ENCODE results near the gene PDE10A. TPM values are rescaled to one million over a fixed set of nuclear protein-coding genes. Genes with fewer than 3 reads are reported as not detected.
A peak's percentile ranks its signal among the peaks of the same experiment; 100 is the strongest.
"Not testable (repeated sequence)": the region's sequence is repeated elsewhere in the genome, so short reads cannot be mapped to it uniquely, and the experiment has no call there.

Gene PDE10A
- total and polyA plus RNA-seq, 7 experiments from 2014 or later = not detected

GRCh38 chr6:165624871-165625639 lies 38.0 kb downstream of the PDE10A start:
- H3K27ac ChIP-seq (ENCODE audit: low read depth, low read length) = no peak overlapping the region
- no peaks in the 10 kb centered on the region for H3K9me3 ChIP-seq (ENCODE audit: control insufficient read depth in 2 of 3, low read length in 3 of 3)
- no peaks in the 10 kb centered on the region for H3K4me1 ChIP-seq (ENCODE audit: control insufficient read depth in 2 of 2, insufficient read depth in 2 of 2, low read length in 2 of 2)
- no peaks in the 10 kb centered on the region for H3K27me3 ChIP-seq (ENCODE audit: control insufficient read depth in 2 of 2, insufficient read depth in 2 of 2, low read length in 2 of 2)
- Mint-ChIP-seq H3K27me3 (peaks cover 0 to 19% (median 4%) of the 10 kb centered on the region in 5 donors), H3K27ac (no peak overlapping the region), H3K4me3 (no peak overlapping the region), H3K36me3 (peaks cover 0 to 8% (median 0%) of the 10 kb centered on the region in 5 donors), H3K9me3 (peaks cover 0 to 8% (median 4%) of the 10 kb centered on the region in 11 donors), H3K4me1 (no peaks in the 10 kb centered on the region)
- ATAC-seq = no peak
- no peak for DNase-seq
- intact Hi-C loops (cut with micrococcal nuclease) = no loop called here
- no peak overlapping the region for H3K4me3 ChIP-seq (ENCODE audit: low read length)
- no peaks in the 10 kb centered on the region for H3K36me3 ChIP-seq (ENCODE audit: control insufficient read depth in 2 of 3, insufficient read depth in 3 of 3, low read length in 3 of 3)
- CTCF ChIA-PET = no interaction called here
- POLR2A ChIA-PET = no interaction called here

DNA sequence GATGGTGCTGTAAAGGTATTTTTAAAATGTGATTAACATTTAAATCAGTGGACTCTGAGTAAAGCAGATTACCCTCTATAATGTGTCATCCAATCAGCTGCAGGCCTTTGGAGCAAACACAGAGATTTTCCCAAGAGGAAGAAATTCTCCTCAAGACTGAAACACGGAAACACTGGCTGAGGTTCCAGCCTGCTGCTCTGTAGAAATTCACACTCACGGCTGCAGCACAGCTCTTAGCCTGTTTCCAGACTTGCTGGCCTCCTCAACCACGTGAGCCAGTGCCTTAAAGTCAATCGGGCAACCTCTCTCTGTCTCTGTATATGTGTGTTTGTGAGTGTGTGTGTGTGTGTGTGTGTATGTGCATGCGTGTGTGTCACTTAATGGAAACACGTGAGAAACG lies 41.1 kb downstream of the PDE10A start:
- H3K36me3 ChIP-seq (ENCODE audit: control insufficient read depth in 2 of 3, insufficient read depth in 3 of 3, low read length in 3 of 3) = no peaks in the 10 kb centered on the region
- H3K36me3 Mint-ChIP-seq = peaks cover 0 to 8% (median 0%) of the 10 kb centered on the region in 5 donors
- H3K4me1 Mint-ChIP-seq = no peaks in the 10 kb centered on the region
- no peak overlapping the region for H3K4me3 ChIP-seq (ENCODE audit: low read length)
- H3K4me3 Mint-ChIP-seq = no peak overlapping the region
- H3K27ac ChIP-seq (ENCODE audit: low read depth, low read length) = no peak overlapping the region
- no peak overlapping the region for H3K27ac Mint-ChIP-seq
- no peaks in the 10 kb centered on the region for H3K27me3 ChIP-seq (ENCODE audit: control insufficient read depth in 2 of 2, insufficient read depth in 2 of 2, low read length in 2 of 2)
- intact Hi-C loops (cut with micrococcal nuclease) = no loop called here
- ChIA-PET POLR2A (no interaction called here), CTCF (no interaction called here)
- H3K9me3 ChIP-seq (ENCODE audit: control insufficient read depth in 2 of 3, low read length in 3 of 3) = no peaks in the 10 kb centered on the region
- ATAC-seq (no peak), DNase-seq (no peak)
- peaks cover 0 to 13% (median 4%) of the 10 kb centered on the region in 5 donors for H3K27me3 Mint-ChIP-seq
- no peaks in the 10 kb centered on the region for H3K4me1 ChIP-seq (ENCODE audit: control insufficient read depth in 2 of 2, insufficient read depth in 2 of 2, low read length in 2 of 2)
- H3K9me3 Mint-ChIP-seq = peaks cover 0 to 8% (median 3%) of the 10 kb centered on the region in 11 donors

DNA sequence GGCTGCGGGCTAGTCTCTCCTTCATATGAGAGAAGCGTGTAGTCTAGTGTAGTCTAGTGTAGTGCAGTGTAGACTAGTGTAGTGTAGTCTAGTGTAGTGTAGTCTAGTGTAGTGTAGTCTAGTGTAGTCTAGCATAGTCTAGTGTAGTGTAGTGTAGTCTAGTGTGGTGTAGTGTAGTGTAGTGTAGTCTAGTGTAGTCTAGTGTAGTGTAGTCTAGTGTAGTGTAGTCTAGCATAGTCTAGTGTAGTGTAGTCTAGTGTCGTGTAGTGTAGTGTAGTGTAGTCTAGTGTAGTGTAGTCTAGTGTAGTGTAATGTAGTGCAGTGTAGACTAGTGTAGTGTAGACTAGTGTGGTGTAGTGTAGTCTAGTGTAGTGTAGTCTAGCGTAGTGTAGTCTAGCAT lies 44.1 kb downstream of the PDE10A start:
- DNase-seq; H3K4me1 Mint-ChIP-seq; H3K27me3 ChIP-seq (ENCODE audit: control insufficient read depth in 2 of 2, insufficient read depth in 2 of 2, low read length in 2 of 2); intact Hi-C loops (cut with micrococcal nuclease); ATAC-seq; H3K4me3 ChIP-seq (ENCODE audit: low read length); H3K27ac Mint-ChIP-seq; H3K9me3 Mint-ChIP-seq; H3K36me3 ChIP-seq (ENCODE audit: control insufficient read depth in 2 of 3, insufficient read depth in 3 of 3, low read length in 3 of 3); H3K9me3 ChIP-seq (ENCODE audit: control insufficient read depth in 2 of 3, low read length in 3 of 3); POLR2A ChIA-PET; H3K27me3 Mint-ChIP-seq; CTCF ChIA-PET; H3K36me3 Mint-ChIP-seq; H3K4me1 ChIP-seq (ENCODE audit: control insufficient read depth in 2 of 2, insufficient read depth in 2 of 2, low read length in 2 of 2); H3K27ac ChIP-seq (ENCODE audit: low read depth, low read length); H3K4me3 Mint-ChIP-seq: not testable (repeated sequence)

GRCh38 chr6:165618241-165618640 lies 44.8 kb downstream of the PDE10A start:
- no peaks in the 10 kb centered on the region for H3K36me3 Mint-ChIP-seq
- Histone ChIP-seq H3K27ac (ENCODE audit: low read depth, low read length) (no peak overlapping the region), H3K4me3 (ENCODE audit: low read length) (no peak overlapping the region), H3K27me3 (ENCODE audit: control insufficient read depth in 2 of 2, insufficient read depth in 2 of 2, low read length in 2 of 2) (no peaks in the 10 kb centered on the region), H3K9me3 (ENCODE audit: control insufficient read depth in 2 of 3, low read length in 3 of 3) (no peaks in the 10 kb centered on the region), H3K36me3 (ENCODE audit: control insufficient read depth in 2 of 3, insufficient read depth in 3 of 3, low read length in 3 of 3) (no peaks in the 10 kb centered on the region), H3K4me1 (ENCODE audit: control insufficient read depth in 2 of 2, insufficient read depth in 2 of 2, low read length in 2 of 2) (no peaks in the 10 kb centered on the region)
- H3K27ac Mint-ChIP-seq = no peak overlapping the region
- no peak overlapping the region for H3K4me3 Mint-ChIP-seq
- no peaks in the 10 kb centered on the region for H3K27me3 Mint-ChIP-seq
- CTCF ChIA-PET = no interaction called here
- peaks cover 0 to 2% (median 0%) of the 10 kb centered on the region in 7 donors for H3K4me1 Mint-ChIP-seq
- DNase-seq (no peak), ATAC-seq (no peak)
- POLR2A ChIA-PET = no interaction called here
- H3K9me3 Mint-ChIP-seq = peaks cover 0 to 7% (median 0%) of the 10 kb centered on the region in 11 donors
- intact Hi-C loops (cut with micrococcal nuclease) = no loop called here

DNA sequence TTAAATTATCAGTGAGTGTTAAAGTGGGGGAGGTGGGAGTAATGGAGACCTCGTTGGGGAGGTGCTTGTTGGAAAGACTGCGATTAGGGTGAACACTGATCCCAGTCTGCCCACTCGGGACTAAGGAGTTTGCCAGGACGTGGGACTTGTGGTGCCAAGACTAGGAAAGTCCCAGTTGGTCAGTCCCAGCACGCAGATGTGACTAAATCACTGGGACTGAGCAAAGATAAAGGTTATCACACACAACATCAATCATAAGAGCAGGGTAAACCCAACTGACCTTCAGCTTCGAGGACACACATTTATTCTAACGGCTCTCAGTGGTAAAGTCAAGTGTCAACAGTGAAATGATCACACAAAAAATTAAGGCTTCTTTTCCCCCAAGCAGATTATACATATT lies 45.5 kb downstream of the PDE10A start:
- H3K9me3 Mint-ChIP-seq = peaks cover 0 to 7% (median 0%) of the 10 kb centered on the region in 11 donors
- H3K27me3 Mint-ChIP-seq = no peaks in the 10 kb centered on the region
- DNase-seq = no peak
- no peaks in the 10 kb centered on the region for H3K4me1 ChIP-seq (ENCODE audit: control insufficient read depth in 2 of 2, insufficient read depth in 2 of 2, low read length in 2 of 2)
- H3K36me3 ChIP-seq (ENCODE audit: control insufficient read depth in 2 of 3, insufficient read depth in 3 of 3, low read length in 3 of 3) = no peaks in the 10 kb centered on the region
- H3K27me3 ChIP-seq (ENCODE audit: control insufficient read depth in 2 of 2, insufficient read depth in 2 of 2, low read length in 2 of 2) = no peaks in the 10 kb centered on the region
- H3K27ac ChIP-seq (ENCODE audit: low read depth, low read length) = no peak overlapping the region
- no peak for ATAC-seq
- no peak overlapping the region for H3K4me3 Mint-ChIP-seq
- peaks cover 0 to 2% (median 0%) of the 10 kb centered on the region in 7 donors for H3K4me1 Mint-ChIP-seq
- no peaks in the 10 kb centered on the region for H3K9me3 ChIP-seq (ENCODE audit: control insufficient read depth in 2 of 3, low read length in 3 of 3)
- H3K4me3 ChIP-seq (ENCODE audit: low read length) = no peak overlapping the region
- CTCF ChIA-PET = no interaction called here
- H3K36me3 Mint-ChIP-seq = no peaks in the 10 kb centered on the region
- intact Hi-C loops (cut with micrococcal nuclease) = no loop called here
- POLR2A ChIA-PET = no interaction called here
- no peak overlapping the region for H3K27ac Mint-ChIP-seq

DNA sequence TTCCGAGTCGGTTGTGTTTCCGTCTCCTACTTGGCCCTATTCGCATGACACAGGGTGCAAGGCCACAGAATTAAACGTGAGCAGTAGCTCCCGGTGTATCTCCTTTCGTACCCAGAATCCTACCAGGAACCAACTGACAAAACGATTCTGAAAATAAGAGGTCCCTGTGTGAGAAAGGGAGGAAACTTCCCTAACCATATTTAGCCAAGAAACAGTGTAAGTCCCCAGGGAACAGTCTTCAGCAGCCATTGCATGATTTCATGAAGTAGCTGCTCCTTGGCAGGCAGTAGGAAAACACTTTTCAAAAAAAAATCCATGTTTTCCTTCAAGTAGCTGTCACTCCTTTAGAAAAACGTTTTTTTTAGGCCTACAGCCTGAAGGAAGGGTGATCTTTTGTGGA lies 46.9 kb downstream of the PDE10A start:
- H3K27me3 ChIP-seq (ENCODE audit: control insufficient read depth in 2 of 2, insufficient read depth in 2 of 2, low read length in 2 of 2) = no peaks in the 10 kb centered on the region
- Mint-ChIP-seq H3K9me3 (peaks cover 0 to 11% (median 0%) of the 10 kb centered on the region in 11 donors), H3K27ac (peak overlapping the region in 1 of 9 donors; percentile 5), H3K27me3 (no peaks in the 10 kb centered on the region), H3K36me3 (no peaks in the 10 kb centered on the region), H3K4me1 (peaks cover 0 to 2% (median 0%) of the 10 kb centered on the region in 7 donors), H3K4me3 (no peak overlapping the region)
- CTCF ChIA-PET = no interaction called here
- POLR2A ChIA-PET = no interaction called here
- H3K4me3 ChIP-seq (ENCODE audit: low read length) = no peak overlapping the region
- ATAC-seq = no peak
- DNase-seq = no peak
- H3K9me3 ChIP-seq (ENCODE audit: control insufficient read depth in 2 of 3, low read length in 3 of 3) = no peaks in the 10 kb centered on the region
- intact Hi-C loops (cut with micrococcal nuclease) = no loop called here
- H3K4me1 ChIP-seq (ENCODE audit: control insufficient read depth in 2 of 2, insufficient read depth in 2 of 2, low read length in 2 of 2) = no peaks in the 10 kb centered on the region
- H3K27ac ChIP-seq (ENCODE audit: low read depth, low read length) = no peak overlapping the region
- no peaks in the 10 kb centered on the region for H3K36me3 ChIP-seq (ENCODE audit: control insufficient read depth in 2 of 3, insufficient read depth in 3 of 3, low read length in 3 of 3)

DNA sequence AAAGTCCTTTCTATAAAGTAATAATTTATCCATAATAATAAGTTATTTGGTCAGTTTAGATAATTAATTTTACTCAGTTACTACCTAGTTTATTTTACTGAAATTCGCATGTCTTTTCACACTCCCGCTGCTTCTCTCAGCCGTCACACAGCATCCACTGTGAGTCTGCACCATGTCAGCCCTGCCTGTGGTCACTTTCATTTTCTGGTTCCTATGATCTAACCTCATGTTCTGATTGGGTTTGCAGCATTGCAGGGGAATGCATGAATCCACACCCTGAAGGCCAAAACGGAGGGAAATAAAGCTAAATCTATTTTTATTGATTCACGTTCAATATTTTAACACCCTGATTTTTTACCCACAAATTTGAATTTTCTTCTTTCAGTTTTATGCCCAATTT lies 47.4 kb downstream of the PDE10A start:
- Mint-ChIP-seq H3K9me3 (peaks cover 0 to 11% (median 3%) of the 10 kb centered on the region in 11 donors), H3K4me1 (peaks cover 0 to 2% (median 0%) of the 10 kb centered on the region in 7 donors)
- CTCF ChIA-PET = no interaction called here

More for the DNA sequence above, 47.4 kb downstream of the PDE10A start:
- H3K27ac Mint-ChIP-seq = no peak overlapping the region
- DNase-seq = no peak
- Histone ChIP-seq H3K36me3 (ENCODE audit: control insufficient read depth in 2 of 3, insufficient read depth in 3 of 3, low read length in 3 of 3) (no peaks in the 10 kb centered on the region), H3K27me3 (ENCODE audit: control insufficient read depth in 2 of 2, insufficient read depth in 2 of 2, low read length in 2 of 2) (no peaks in the 10 kb centered on the region), H3K9me3 (ENCODE audit: control insufficient read depth in 2 of 3, low read length in 3 of 3) (no peaks in the 10 kb centered on the region), H3K4me1 (ENCODE audit: control insufficient read depth in 2 of 2, insufficient read depth in 2 of 2, low read length in 2 of 2) (no peaks in the 10 kb centered on the region), H3K4me3 (ENCODE audit: low read length) (no peak overlapping the region), H3K27ac (ENCODE audit: low read depth, low read length) (no peak overlapping the region)
- ATAC-seq = no peak
- no peaks in the 10 kb centered on the region for H3K36me3 Mint-ChIP-seq
- POLR2A ChIA-PET = no interaction called here
- no peak overlapping the region for H3K4me3 Mint-ChIP-seq
- no peaks in the 10 kb centered on the region for H3K27me3 Mint-ChIP-seq
- intact Hi-C loops (cut with micrococcal nuclease) = no loop called here
